Osteocyte (in vitro differentiated cells): ENCODE measurements around the gene CNGA1. TPM values are rescaled to one million over a fixed set of nuclear protein-coding genes. Genes with fewer than 3 reads are reported as not detected.

Experiments
- DNase-seq: peaks from one replicate; pipeline ENCODE4 v3.0.0; 2021; ENCODE audit warnings: mixed read lengths; ENCODE audit not compliant: unreplicated experiment; ENCODE audit errors: extremely low spot score
- H3K27ac Mint-ChIP-seq: one replicate; pipeline ENCODE4 v1.8.0; 2021; ENCODE audit warnings: mild to moderate bottlenecking, mixed read lengths; ENCODE audit not compliant: unreplicated experiment
- H3K27me3 Mint-ChIP-seq: one replicate; pipeline ENCODE4 v1.8.0; 2021; ENCODE audit warnings: mixed read lengths; ENCODE audit not compliant: unreplicated experiment
- H3K36me3 Mint-ChIP-seq: one replicate; pipeline ENCODE4 v1.8.0; 2021; ENCODE audit warnings: mixed read lengths; ENCODE audit not compliant: unreplicated experiment
- H3K4me1 Mint-ChIP-seq: one replicate; pipeline ENCODE4 v1.8.0; 2021; ENCODE audit warnings: mixed read lengths; ENCODE audit not compliant: unreplicated experiment
- H3K4me3 Mint-ChIP-seq: one replicate; pipeline ENCODE4 v1.8.0; 2021; ENCODE audit warnings: mild to moderate bottlenecking, moderate library complexity, mixed read lengths; ENCODE audit not compliant: unreplicated experiment
- H3K9me3 Mint-ChIP-seq: one replicate; pipeline ENCODE4 v1.8.0; 2021; ENCODE audit warnings: mixed read lengths; ENCODE audit not compliant: unreplicated experiment
- total RNA-seq: library from RNA; stranded (reverse); gene quantifications from 2 replicates; pipeline ENCODE4 v1.2.1, GENCODE V29; 2021
- TF ChIP-seq, protein P1 (sequence below): fragments of 200-600 bp; sonication (generic); IDR thresholded peaks from 2 replicates; pipeline ENCODE4 v1.5.0; 2021; ENCODE audit warnings: antibody characterized with exemption, mild to moderate bottlenecking, moderate library complexity

The CNGA1 gene
- total RNA-seq, 1 donor from 2014 or later = not detected

DNA sequence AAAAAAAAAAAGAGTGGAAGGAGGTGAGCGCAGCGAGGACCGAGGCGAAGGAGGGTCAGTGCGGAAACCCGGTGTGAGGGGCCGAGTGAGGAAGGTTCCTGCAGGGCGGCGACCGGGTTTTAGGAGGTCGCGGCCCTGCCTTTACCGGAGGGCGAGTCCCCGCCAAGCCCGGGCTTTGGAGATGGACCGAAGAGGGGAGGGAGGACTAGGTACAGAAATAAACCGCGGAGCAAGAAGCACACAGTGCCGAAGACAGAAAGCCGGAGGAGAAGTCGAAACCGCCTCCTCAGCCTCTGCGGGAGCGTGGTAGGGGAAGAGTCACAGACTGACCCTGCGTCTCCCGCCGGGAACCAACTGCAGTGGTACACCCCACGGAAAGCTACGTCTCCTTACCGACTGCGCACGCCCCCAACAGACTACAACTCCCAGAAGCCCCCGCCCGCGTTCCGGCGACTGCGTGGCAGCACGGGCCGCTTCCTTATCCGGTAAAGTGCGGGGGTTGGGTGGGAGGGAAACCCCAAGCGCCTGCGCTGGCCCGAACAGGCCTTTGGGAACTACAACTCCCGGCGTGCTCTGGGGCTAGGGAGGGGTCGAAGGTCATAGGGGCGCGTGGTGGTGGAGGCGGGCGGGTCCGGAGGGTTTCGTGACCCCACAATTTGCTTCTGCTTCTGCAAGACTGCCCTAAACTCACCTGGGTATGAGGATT lies 102.1 kb downstream of the CNGA1 start, which contains the start of gene NFXL1:
NFXL1 (minus strand) TSS at position 364 of the 706 bp plus-strand sequence. CDS start 380 bp downstream, outside the sequence.
- Mint-ChIP-seq H3K9me3 (peaks cover 12% of the 10 kb centered on the region), H3K27me3 (peaks cover 11% of the 10 kb centered on the region), H3K4me3 (peak within 1 kb of the TSS; percentile 99), H3K27ac (peak within 1 kb of the TSS; percentile 94), H3K36me3 (peaks cover 11% of the 10 kb centered on the region), H3K4me1 (peaks cover 29% of the 10 kb centered on the region)
- TF ChIP-seq, protein P1, sequence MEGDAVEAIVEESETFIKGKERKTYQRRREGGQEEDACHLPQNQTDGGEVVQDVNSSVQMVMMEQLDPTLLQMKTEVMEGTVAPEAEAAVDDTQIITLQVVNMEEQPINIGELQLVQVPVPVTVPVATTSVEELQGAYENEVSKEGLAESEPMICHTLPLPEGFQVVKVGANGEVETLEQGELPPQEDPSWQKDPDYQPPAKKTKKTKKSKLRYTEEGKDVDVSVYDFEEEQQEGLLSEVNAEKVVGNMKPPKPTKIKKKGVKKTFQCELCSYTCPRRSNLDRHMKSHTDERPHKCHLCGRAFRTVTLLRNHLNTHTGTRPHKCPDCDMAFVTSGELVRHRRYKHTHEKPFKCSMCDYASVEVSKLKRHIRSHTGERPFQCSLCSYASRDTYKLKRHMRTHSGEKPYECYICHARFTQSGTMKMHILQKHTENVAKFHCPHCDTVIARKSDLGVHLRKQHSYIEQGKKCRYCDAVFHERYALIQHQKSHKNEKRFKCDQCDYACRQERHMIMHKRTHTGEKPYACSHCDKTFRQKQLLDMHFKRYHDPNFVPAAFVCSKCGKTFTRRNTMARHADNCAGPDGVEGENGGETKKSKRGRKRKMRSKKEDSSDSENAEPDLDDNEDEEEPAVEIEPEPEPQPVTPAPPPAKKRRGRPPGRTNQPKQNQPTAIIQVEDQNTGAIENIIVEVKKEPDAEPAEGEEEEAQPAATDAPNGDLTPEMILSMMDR = no peak
- peak; percentile 98 for DNase-seq

DNA sequence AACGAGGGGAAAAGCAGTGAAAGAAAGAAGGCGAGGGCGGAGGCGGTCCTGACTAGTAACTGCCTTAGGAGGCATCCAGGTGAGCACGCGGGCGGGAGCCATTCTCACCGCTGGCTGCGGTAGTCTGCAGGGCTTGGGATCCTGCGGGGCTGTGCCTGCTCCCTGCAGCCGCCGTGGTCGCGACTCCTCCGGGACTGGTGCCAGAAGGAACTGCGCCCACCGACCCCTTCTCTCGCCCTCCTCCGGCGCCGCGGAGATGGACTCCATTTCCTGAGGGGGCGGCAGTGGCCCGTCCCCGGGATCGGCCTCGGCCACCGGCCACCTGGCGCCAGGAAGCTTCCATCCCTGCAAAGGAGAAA lies 102.6 kb downstream of the CNGA1 start:
- Mint-ChIP-seq H3K4me3 (peak overlapping the region; percentile 99), H3K27me3 (peaks cover 6% of the 10 kb centered on the region), H3K9me3 (peaks cover 9% of the 10 kb centered on the region), H3K4me1 (peaks cover 29% of the 10 kb centered on the region), H3K27ac (peak overlapping the region; percentile 94), H3K36me3 (peaks cover 11% of the 10 kb centered on the region)
- TF ChIP-seq, protein P1 = no peak
- DNase-seq = peak; percentile 85

DNA sequence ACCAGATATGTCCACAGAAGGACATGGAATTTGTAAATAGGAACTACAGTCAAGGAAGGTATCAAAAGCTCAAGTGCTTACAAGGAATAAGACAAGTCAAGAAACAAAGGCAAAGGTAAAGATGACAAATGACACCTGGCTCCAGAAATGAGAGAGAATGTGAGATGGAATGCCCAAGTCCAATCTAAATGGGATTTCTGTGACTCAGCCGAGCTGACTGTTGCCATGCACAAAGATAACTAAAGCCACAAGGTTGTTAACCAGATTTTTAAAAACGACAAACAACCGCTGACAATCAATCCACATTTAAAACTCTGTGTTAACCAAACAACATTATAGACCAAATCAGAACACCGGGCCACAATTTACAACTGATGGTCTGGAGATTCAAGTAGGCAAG lies 103.2 kb downstream of the CNGA1 start:
- peaks cover 4% of the 10 kb centered on the region for H3K9me3 Mint-ChIP-seq
- H3K4me1 Mint-ChIP-seq = peaks cover 29% of the 10 kb centered on the region
- no peak for DNase-seq
- H3K36me3 Mint-ChIP-seq = peaks cover 12% of the 10 kb centered on the region
- H3K27ac Mint-ChIP-seq = peak overlapping the region; percentile 94
- peak overlapping the region; percentile 99 for H3K4me3 Mint-ChIP-seq
- peaks cover 1% of the 10 kb centered on the region for H3K27me3 Mint-ChIP-seq
- TF ChIP-seq, protein P1 = no peak

DNA sequence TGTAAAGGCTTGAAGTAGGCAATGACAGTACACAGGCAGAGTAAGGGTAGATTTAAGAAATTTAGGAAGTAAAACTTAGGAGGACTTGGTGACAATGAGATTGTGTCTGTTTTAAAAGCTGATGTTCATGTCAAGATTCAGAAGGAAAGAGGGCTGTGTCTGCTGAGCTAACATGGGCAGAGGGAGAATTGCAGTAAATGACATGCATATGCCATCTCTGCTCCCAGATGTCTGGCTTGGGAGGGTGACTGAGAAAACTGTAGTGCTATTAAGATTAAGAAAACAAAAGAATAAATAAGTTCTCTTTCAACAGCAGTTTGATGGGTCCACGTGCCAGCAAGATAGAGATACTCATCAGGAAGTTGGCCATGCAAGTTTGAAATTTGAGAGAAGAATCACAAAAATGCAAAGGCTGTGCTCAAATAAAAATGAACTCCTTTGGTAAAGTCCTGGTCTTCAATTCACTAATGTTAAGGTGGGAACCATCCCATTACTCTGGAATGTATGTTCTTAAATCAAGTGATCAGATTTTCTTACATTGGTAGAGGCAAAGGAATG lies 109.3 kb downstream of the CNGA1 start:
- TF ChIP-seq, protein P1 = no peak
- peaks cover 23% of the 10 kb centered on the region for H3K36me3 Mint-ChIP-seq
- peak overlapping the region; percentile 24 for H3K27ac Mint-ChIP-seq
- H3K4me1 Mint-ChIP-seq = peaks cover 24% of the 10 kb centered on the region
- DNase-seq = no peak
- no peaks in the 10 kb centered on the region for H3K27me3 Mint-ChIP-seq
- no peak overlapping the region for H3K4me3 Mint-ChIP-seq
- no peaks in the 10 kb centered on the region for H3K9me3 Mint-ChIP-seq

DNA sequence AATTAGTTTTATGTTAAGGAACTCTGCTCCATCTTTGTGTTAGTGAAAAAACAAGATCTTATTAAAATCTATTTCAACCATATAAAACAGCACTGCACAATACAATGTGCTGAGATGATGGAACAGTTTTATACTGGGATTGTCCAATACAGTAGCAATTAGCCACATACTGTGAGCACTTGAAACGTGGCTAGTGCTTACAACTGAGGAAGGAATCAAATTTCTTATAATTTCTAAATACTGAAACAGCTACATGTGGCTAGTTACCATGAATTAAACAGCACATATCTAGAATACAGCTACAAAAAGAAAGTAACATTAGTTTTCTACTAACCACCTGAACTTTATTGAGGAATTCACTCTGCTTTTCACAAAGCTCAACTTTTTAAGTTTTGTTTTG lies 116.8 kb downstream of the CNGA1 start:
- Mint-ChIP-seq H3K27ac (no peak overlapping the region), H3K9me3 (no peaks in the 10 kb centered on the region), H3K4me3 (no peak overlapping the region), H3K27me3 (no peaks in the 10 kb centered on the region), H3K36me3 (peaks cover 44% of the 10 kb centered on the region), H3K4me1 (no peaks in the 10 kb centered on the region)
- DNase-seq = no peak
- TF ChIP-seq, protein P1 = no peak
